Measurements from ENCODE around the gene C6orf15.

Gene C6orf15

GRCh38 chr6:31112478-31112877, at the start of gene C6orf15:
TSS of gene C6orf15 (minus strand) at chr6:31112575. CDS start at chr6:31112555, 20 bp downstream.
- Histone ChIP-seq H3K27ac (no peak within 1 kb of the TSS), H3K4me2 (no peak within 1 kb of the TSS), H3K9ac (no peak within 1 kb of the TSS), H3K4me1 (peaks cover 0 to 29% (median 0%) of the 10 kb centered on the region in 10 experiments; a peak in 7 of 20 replicates), H3K36me3 (no peaks in the 10 kb centered on the region), H3K9me3 (replicated peaks in 1 of 11) (no peaks in the 10 kb centered on the region), H3K27me3 (no peaks in the 10 kb centered on the region), H3K4me3 (no peak within 1 kb of the TSS), H4K20me1 (peaks cover 0 to 3% (median 0%) of the 10 kb centered on the region in 11 experiments; a peak in 1 of 22 replicates)
- no peak for TF ChIP-seq Cebpa-rat (IDR thresholded peaks at IDR 0.05)

- Histone ChIP-seq H4K20me1 (peaks cover 0 to 14% (median 0%) of the 10 kb centered on the region in 11 experiments; a peak in 3 of 22 replicates), H3K9me3 (replicated peaks in 1 of 11) (no peaks in the 10 kb centered on the region), H3K36me3 (peaks cover 0 to 44% (median 30%) of the 10 kb centered on the region in 11 experiments; a peak in 19 of 22 replicates), H3K4me1 (peaks cover 23 to 45% (median 35%) of the 10 kb centered on the region in 10 experiments), H3K9ac (no peak overlapping the region; a peak in 1 of 22 replicates), H3K4me2 (peak overlapping the region in 6 of 11 experiments; percentile 95 to 99 (median 98); a peak in 11 of 22 replicates), H3K27ac (no peak overlapping the region), H3K4me3 (no peak overlapping the region), H3K27me3 (no peaks in the 10 kb centered on the region)
- no peak for TF ChIP-seq Cebpa-rat (IDR thresholded peaks at IDR 0.05)
These were observed 49.1 kb upstream of the C6orf15 start for GRCh38 chr6:31161216-31162126.

- peaks cover 16 to 65% (median 45%) of the 10 kb centered on the region in 11 experiments; a peak in 21 of 22 replicates for H3K36me3 ChIP-seq
- peak overlapping the region; percentile 58 to 87 (median 81) for H3K9ac ChIP-seq
- no peak for TF ChIP-seq Cebpa-rat (IDR thresholded peaks at IDR 0.05)
- H4K20me1 ChIP-seq, result peaks cover 0 to 14% (median 0%) of the 10 kb centered on the region in 11 experiments; a peak in 3 of 22 replicates
- H3K9me3 ChIP-seq (replicated peaks in 1 of 11), result no peaks in the 10 kb centered on the region
- peak overlapping the region in 9 of 11 experiments; percentile 49 to 78 (median 68); a peak in 17 of 22 replicates for H3K27ac ChIP-seq
- peak overlapping the region; percentile 70 to 92 (median 86) for H3K4me3 ChIP-seq
- H3K4me1 ChIP-seq, result peaks cover 23 to 46% (median 36%) of the 10 kb centered on the region in 10 experiments
- no peaks in the 10 kb centered on the region for H3K27me3 ChIP-seq
- peak overlapping the region; percentile 91 to 99 (median 95) for H3K4me2 ChIP-seq
These were observed 46.8 kb upstream of the C6orf15 start for GRCh38 chr6:31158863-31159855.

DNA sequence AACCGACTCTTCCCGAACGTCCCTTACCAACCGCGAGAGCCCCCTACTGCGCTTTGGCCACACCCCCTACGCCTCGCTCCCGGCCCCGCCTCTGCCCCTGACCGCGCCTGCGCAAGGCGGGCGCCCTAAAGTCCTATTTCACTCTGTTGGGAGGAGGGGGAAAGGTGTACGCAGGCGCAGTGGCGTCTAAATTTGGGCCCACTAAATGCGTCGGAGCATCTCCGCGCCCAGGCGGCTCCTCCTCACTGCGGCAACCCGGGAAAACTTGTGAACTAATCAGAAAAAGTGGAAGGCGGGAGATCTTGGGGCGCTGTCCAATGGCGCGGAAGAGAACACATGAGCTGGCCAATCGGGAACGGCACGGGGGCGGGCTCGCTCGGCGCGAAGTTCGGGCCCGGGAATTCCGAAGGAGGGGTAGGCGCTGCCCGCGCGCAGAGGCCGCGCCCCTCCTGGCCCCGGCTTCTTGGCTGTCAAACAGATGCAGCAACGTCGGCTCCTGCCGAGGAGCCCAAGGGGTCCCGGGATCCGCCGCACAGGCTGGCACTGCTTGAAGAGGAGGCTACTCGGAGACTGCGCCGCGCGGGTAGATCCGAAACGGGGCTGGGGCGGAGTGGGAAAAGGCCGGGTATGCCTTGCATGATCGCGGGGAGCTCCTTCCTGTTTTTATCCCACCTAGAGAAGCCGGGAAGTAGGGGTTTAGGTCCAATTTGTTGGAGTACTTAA, 45.9 kb upstream of the C6orf15 start, which contains the start of gene TCF19:
TSS of gene TCF19 (plus strand) at position 450 of the 723 bp plus-strand sequence. CDS start 881 bp downstream, outside the sequence.
- H3K4me2 ChIP-seq, result peak within 1 kb of the TSS; percentile 92 to 99 (median 95)
- H3K27ac ChIP-seq, result peak within 1 kb of the TSS; percentile 38 to 82 (median 71); a peak in 19 of 22 replicates
- no peaks in the 10 kb centered on the region for H3K27me3 ChIP-seq
- H3K9me3 ChIP-seq (replicated peaks in 1 of 11), result no peaks in the 10 kb centered on the region
- H4K20me1 ChIP-seq, result peaks cover 0 to 14% (median 0%) of the 10 kb centered on the region in 11 experiments; a peak in 3 of 22 replicates
- peak within 1 kb of the TSS; percentile 77 to 87 (median 83) for H3K9ac ChIP-seq
- H3K4me3 ChIP-seq, result peak within 1 kb of the TSS; percentile 70 to 92 (median 86)
- H3K4me1 ChIP-seq, result peaks cover 23 to 46% (median 36%) of the 10 kb centered on the region in 10 experiments
- no peak for TF ChIP-seq Cebpa-rat (IDR thresholded peaks at IDR 0.05)
- H3K36me3 ChIP-seq, result peaks cover 18 to 61% (median 44%) of the 10 kb centered on the region in 11 experiments; a peak in 21 of 22 replicates

- H3K4me3 ChIP-seq, result peak within 1 kb of the TSS; percentile 70 to 92 (median 86)
- peak within 1 kb of the TSS; percentile 92 to 99 (median 95) for H3K4me2 ChIP-seq
- no peak for TF ChIP-seq Cebpa-rat (IDR thresholded peaks at IDR 0.05)
- H3K9ac ChIP-seq, result peak within 1 kb of the TSS; percentile 77 to 87 (median 83)
- peaks cover 23 to 45% (median 36%) of the 10 kb centered on the region in 10 experiments for H3K4me1 ChIP-seq
- no peaks in the 10 kb centered on the region for H3K9me3 ChIP-seq (replicated peaks in 1 of 11)
- H4K20me1 ChIP-seq, result peaks cover 0 to 13% (median 0%) of the 10 kb centered on the region in 11 experiments; a peak in 3 of 22 replicates
- peaks cover 18 to 59% (median 37%) of the 10 kb centered on the region in 11 experiments; a peak in 21 of 22 replicates for H3K36me3 ChIP-seq
- peak within 1 kb of the TSS; percentile 38 to 82 (median 71); a peak in 19 of 22 replicates for H3K27ac ChIP-seq
- H3K27me3 ChIP-seq, result no peaks in the 10 kb centered on the region
These were observed 45.3 kb upstream of the C6orf15 start, which contains the start of gene CCHCR1 for GRCh38 chr6:31157513-31158139. TSS of gene CCHCR1 (minus strand) at chr6:31157802. CDS start at chr6:31157600, 202 bp downstream.

- Histone ChIP-seq H4K20me1 (peaks cover 0 to 5% (median 0%) of the 10 kb centered on the region in 11 experiments; a peak in 1 of 22 replicates), H3K4me3 (no peak overlapping the region; a peak in 1 of 20 replicates), H3K27ac (no peak overlapping the region), H3K9ac (peak overlapping the region in 1 of 11 experiments; percentile 85; a peak in 4 of 22 replicates), H3K4me2 (peak overlapping the region; percentile 75 to 97 (median 87); a peak in 19 of 22 replicates), H3K4me1 (peaks cover 23 to 49% (median 36%) of the 10 kb centered on the region in 10 experiments), H3K9me3 (replicated peaks in 1 of 11) (no peaks in the 10 kb centered on the region), H3K36me3 (peaks cover 18 to 50% (median 28%) of the 10 kb centered on the region in 11 experiments; a peak in 21 of 22 replicates), H3K27me3 (no peaks in the 10 kb centered on the region)
- TF ChIP-seq Cebpa-rat (IDR thresholded peaks at IDR 0.05), result no peak
These were observed 44.3 kb upstream of the C6orf15 start for GRCh38 chr6:31156641-31157040.

GRCh38 chr6:31154436-31154835, 42.1 kb upstream of the C6orf15 start:
- no peaks in the 10 kb centered on the region for H3K9me3 ChIP-seq (replicated peaks in 1 of 11)
- H3K27me3 ChIP-seq, result no peaks in the 10 kb centered on the region
- no peak overlapping the region for H3K4me3 ChIP-seq
- H3K27ac ChIP-seq, result no peak overlapping the region
- 0 out of 22 replicates have a peak overlapping the region, but pooled peaks of 1 of the 11 experiments have one; percentile 31 for H3K9ac ChIP-seq
- H3K36me3 ChIP-seq, result peaks cover 28 to 60% (median 43%) of the 10 kb centered on the region in 11 experiments; a peak in 21 of 22 replicates
- H3K4me1 ChIP-seq, result peaks cover 14 to 30% (median 17%) of the 10 kb centered on the region in 10 experiments
- no peak for TF ChIP-seq Cebpa-rat (IDR thresholded peaks at IDR 0.05)
- peaks cover 0 to 1% (median 0%) of the 10 kb centered on the region in 11 experiments; a peak in 2 of 22 replicates for H4K20me1 ChIP-seq
- H3K4me2 ChIP-seq, result no peak overlapping the region

Measured in BLaER1 treated with 17β-estradiol and CSF1 and Interleukin-3, amounts not matched to agents 10 nM and 100 nM (cell line).